GM12878 (cell line): Measurements from ENCODE around the gene DNAAF1. TPM values are rescaled to one million over a fixed set of nuclear protein-coding genes. Genes with fewer than 3 reads are reported as not detected.

Experiments
- ATAC-seq: fragments of 200-7000 bp; cut with Tn5 transposase; 3 replicates; pipeline ENCODE4 v1.9.1; 2020; ENCODE audit warnings: mild to moderate bottlenecking, moderate library complexity
- BruUV-seq: library from RNA; stranded (reverse); fragments of 400-500 nt; replicated peaks from 2 replicates; lab custom pipeline; 2021; lab: Mats Ljungman, UMichigan
- CTCF ChIA-PET: fragments of 300-600 bp; sonication (Branson Sonifier 250); formaldehyde crosslinking; extraction: SDS; loops from one replicate; lab custom pipeline; 2021; ENCODE audit warnings: inconsistent platforms; lab: Yijun Ruan, JAX
- POLR2A ChIA-PET: fragments of 350-600 bp; formaldehyde crosslinking; extraction: SDS; loops from one replicate; lab custom pipeline; 2021; ENCODE audit warnings: inconsistent platforms; lab: Charles Lee
- RAD21 ChIA-PET: fragments of 300-600 bp; sonication (Branson Sonifier 250); formaldehyde crosslinking; loops from one replicate; lab custom pipeline; 2023; ENCODE audit warnings: antibody characterized with exemption; ENCODE audit not compliant: unreplicated experiment; lab: Charles Lee
- SMC1A ChIA-PET: fragments of 300-600 bp; sonication (Branson Sonifier 250); formaldehyde crosslinking; loops from one replicate; lab custom pipeline; 2023; ENCODE audit not compliant: unreplicated experiment, uncharacterized antibody; lab: Charles Lee
- DNase-seq: peaks from one replicate; pipeline ENCODE4 v3.0.0-alpha.2; 2011; ENCODE audit warnings: low read depth, low spot score
- FAIRE-seq: peaks from 3 replicates; lab custom pipeline; 2011; peaks lifted over from hg19 to GRCh38; lab: Jason Lieb, UNC
- H2AFZ ChIP-seq: 2 replicates; pipeline ENCODE4 v1.6.0; 2011; ENCODE audit warnings: low read depth, low read length, control low read depth; ENCODE audit not compliant: control insufficient read depth
- H3K27ac ChIP-seq: 2 replicates; pipeline ENCODE4 v1.5.1; 2011; ENCODE audit warnings: control low read depth; ENCODE audit not compliant: control insufficient read depth, insufficient read depth
- H3K27me3 ChIP-seq, 2 experiments: replicated peaks in 1 of 2; 2 replicates each; pipeline versions ENCODE4 v1.6.0 to v1.6.1; 2011; ENCODE audit warnings: low read length in 1 of 2; ENCODE audit not compliant: control insufficient read depth in 2 of 2, insufficient read depth in 2 of 2
- H3K36me3 ChIP-seq, 2 experiments: 2 replicates each; pipeline ENCODE4 v1.5.1; 2011; ENCODE audit warnings: low read length in 1 of 2; ENCODE audit not compliant: control insufficient read depth in 2 of 2, insufficient read depth in 2 of 2
- H3K4me1 ChIP-seq: 2 replicates; pipeline ENCODE4 v1.6.1; 2011; ENCODE audit warnings: mild to moderate bottlenecking, low read length, moderate library complexity, mixed read lengths; ENCODE audit not compliant: control insufficient read depth, insufficient read depth
- H3K4me2 ChIP-seq: 2 replicates; pipeline ENCODE4 v1.6.0; 2011; ENCODE audit warnings: control low read depth; ENCODE audit not compliant: control insufficient read depth, insufficient read depth
- H3K4me3 ChIP-seq: fragments of 200-600 bp; sonication (generic); 2 replicates; pipeline ENCODE4 v1.5.1; 2016
- H3K79me2 ChIP-seq: 2 replicates; pipeline ENCODE4 v1.6.0; 2011; ENCODE audit warnings: low read length; ENCODE audit not compliant: control insufficient read depth, insufficient read depth
- H3K9ac ChIP-seq: 2 replicates; pipeline ENCODE4 v1.8.0; 2011; ENCODE audit warnings: low read length, control low read depth, mixed read lengths; ENCODE audit not compliant: control insufficient read depth, insufficient read depth
- H3K9me3 ChIP-seq: replicated peaks from 3 replicates; pipeline ENCODE4 v1.5.1; 2011; ENCODE audit warnings: mild to moderate bottlenecking, low read length; ENCODE audit not compliant: control insufficient read depth, insufficient read depth
- H4K20me1 ChIP-seq: 2 replicates; pipeline ENCODE4 v1.6.0; 2011; ENCODE audit not compliant: control insufficient read depth, insufficient read depth
- BCL11A ChIP-seq: IDR thresholded peaks from 2 replicates; pipeline ENCODE4 v1.6.1; 2011; ENCODE audit warnings: low read depth, low read length
- BHLHE40 ChIP-seq, 2 experiments: fragments of 450-650 bp in 1 of 2; IDR thresholded peaks; 2 replicates each; pipeline ENCODE4 v1.6.1; 2011 to 2017; ENCODE audit warnings: low read depth in 2 of 2, borderline replicate concordance in 1 of 2, improper control_type of control experiment in 1 of 2, low read length in 1 of 2, mild to moderate bottlenecking in 1 of 2
- EP300 ChIP-seq, 2 experiments: fragments of 150-350 bp in 1 of 2; IDR thresholded peaks; 2 replicates each; pipeline ENCODE4 v1.6.1; 2011 to 2012; ENCODE audit warnings: low read depth in 2 of 2, low read length in 2 of 2, borderline replicate concordance in 1 of 2, improper control_type of control experiment in 1 of 2, inconsistent platforms in 1 of 2; ENCODE audit not compliant: control insufficient read depth in 1 of 2
- ETV6 ChIP-seq, 2 experiments: fragments of 450-650 bp in 1 of 2; IDR thresholded peaks in 1 of 2; conservative IDR thresholded peaks in 1 of 2; 2 replicates each; pipeline ENCODE4 v1.6.1; 2014; ENCODE audit warnings: antibody characterized with exemption in 1 of 2, borderline replicate concordance in 1 of 2, low read depth in 1 of 2, mild to moderate bottlenecking in 1 of 2, moderate library complexity in 1 of 2
- JUND ChIP-seq: IDR thresholded peaks from 2 replicates; pipeline ENCODE4 v1.6.1; 2012; ENCODE audit warnings: low read depth, mild to moderate bottlenecking, low read length, improper control_type of control experiment, moderate library complexity
- MXI1 ChIP-seq: fragments of 150-350 bp; IDR thresholded peaks from 2 replicates; pipeline ENCODE4 v1.6.1; 2011; ENCODE audit warnings: low read depth, mild to moderate bottlenecking, inconsistent platforms, low read length, improper control_type of control experiment
- NRF1 ChIP-seq: conservative IDR thresholded peaks from 2 replicates; pipeline ENCODE4 v1.6.1; 2011; ENCODE audit warnings: mild to moderate bottlenecking, low read depth, low read length, improper control_type of control experiment
- POLR2A ChIP-seq: IDR thresholded peaks from 2 replicates; pipeline ENCODE4 v1.6.1; 2011; ENCODE audit warnings: low read depth, mild to moderate bottlenecking, low read length
- RBBP5 ChIP-seq: fragments of 200-600 bp; sonication (generic); conservative IDR thresholded peaks from 2 replicates; pipeline ENCODE4 v1.6.1; 2016
- SRF ChIP-seq, 2 experiments: IDR thresholded peaks; 2 replicates each; pipeline ENCODE4 v1.6.1; 2011; ENCODE audit warnings: low read depth in 2 of 2, low read length in 2 of 2, mild to moderate bottlenecking in 1 of 2, moderate library complexity in 1 of 2
- TCF12 ChIP-seq: IDR thresholded peaks from 2 replicates; pipeline ENCODE4 v1.6.1; 2011; ENCODE audit warnings: low read depth, mild to moderate bottlenecking, low read length
- TCF3 ChIP-seq: IDR thresholded peaks from 2 replicates; pipeline ENCODE4 v1.6.1; 2012; ENCODE audit warnings: low read depth, mild to moderate bottlenecking, low read length, borderline replicate concordance; ENCODE audit not compliant: insufficient read depth
- YY1 ChIP-seq: IDR thresholded peaks from 2 replicates; pipeline ENCODE4 v1.6.1; 2011; ENCODE audit warnings: low read depth, mild to moderate bottlenecking, low read length
- ZNF217 ChIP-seq: fragments of 450-650 bp; IDR thresholded peaks from 2 replicates; pipeline ENCODE4 v1.6.1; 2017; ENCODE audit warnings: antibody characterized with exemption, mild to moderate bottlenecking
- WGBS: methylation state at CpG from one replicate; pipeline ENCODE4 v1.1.6; 2016; ENCODE audit warnings: low lambda C conversion rate; ENCODE audit not compliant: insufficient replicate concordance, insufficient coverage; ENCODE audit errors: missing lambda C conversion rate; 5-methylcytosine and 5-hydroxymethylcytosine counted together
- in situ Hi-C: fragments of 300-500 bp; cut with MboI; formaldehyde crosslinking; loops from 9 replicates; pipeline ENCODE4 v1.14.3; 2018; ENCODE audit warnings: mixed read lengths
- intact Hi-C: fragments of 100-400 bp; cut with micrococcal nuclease; formaldehyde crosslinking; loops from one replicate; pipeline ENCODE4 v1.14.2; 2022; ENCODE audit not compliant: unreplicated experiment
- polyA plus RNA-seq, 11 experiments: library from polyadenylated mRNA; depleted of rRNA in 4 of 11; unstranded in 6 of 11; stranded (reverse) in 5 of 11; fragments of >200 nt; fragmentation: Nextera tagmentation in 4 of 11; fragmentation: Illumina TruSeq in 1 of 11; extraction: Ambion mirVana in 4 of 11; extraction: Trizol in 1 of 11; gene quantifications; 1 replicate in 1 of 11; 2 replicates in 10 of 11; pipeline versions ENCODE4 v1.2.1 to v1.2.3, GENCODE V29; 2011 to 2016; ENCODE audit warnings: inconsistent platforms in 2 of 11, missing spikeins in 2 of 11, low read depth in 1 of 11
- total RNA-seq, 4 experiments: library from RNA; depleted of rRNA in 3 of 4; stranded (reverse); fragments of >200 nt in 3 of 4; fragmentation: Illumina TruSeq in 1 of 4; extraction: Trizol in 1 of 4; gene quantifications; 2 replicates each; pipeline versions ENCODE4 v1.2.1 to v1.2.3, GENCODE V29; 2013 to 2021
- TF ChIP-seq, protein P1 (sequence below): fragments of 450-650 bp; IDR thresholded peaks from 2 replicates; pipeline ENCODE4 v1.6.1; 2017; ENCODE audit warnings: mild to moderate bottlenecking, moderate library complexity
- TF ChIP-seq, protein P2 (sequence below): IDR thresholded peaks from 2 replicates; pipeline ENCODE4 v1.6.1; 2011; ENCODE audit warnings: mild to moderate bottlenecking, low read depth, low read length, moderate library complexity; ENCODE audit not compliant: insufficient replicate concordance

Gene DNAAF1
- total and polyA plus RNA-seq, 10 of the 15 experiments (the other 5 are each of a cell fraction or from before 2014, with no cell fraction given) = 0.02 to 0.76 (median 0.08) TPM; not detected in 6

DNA sequence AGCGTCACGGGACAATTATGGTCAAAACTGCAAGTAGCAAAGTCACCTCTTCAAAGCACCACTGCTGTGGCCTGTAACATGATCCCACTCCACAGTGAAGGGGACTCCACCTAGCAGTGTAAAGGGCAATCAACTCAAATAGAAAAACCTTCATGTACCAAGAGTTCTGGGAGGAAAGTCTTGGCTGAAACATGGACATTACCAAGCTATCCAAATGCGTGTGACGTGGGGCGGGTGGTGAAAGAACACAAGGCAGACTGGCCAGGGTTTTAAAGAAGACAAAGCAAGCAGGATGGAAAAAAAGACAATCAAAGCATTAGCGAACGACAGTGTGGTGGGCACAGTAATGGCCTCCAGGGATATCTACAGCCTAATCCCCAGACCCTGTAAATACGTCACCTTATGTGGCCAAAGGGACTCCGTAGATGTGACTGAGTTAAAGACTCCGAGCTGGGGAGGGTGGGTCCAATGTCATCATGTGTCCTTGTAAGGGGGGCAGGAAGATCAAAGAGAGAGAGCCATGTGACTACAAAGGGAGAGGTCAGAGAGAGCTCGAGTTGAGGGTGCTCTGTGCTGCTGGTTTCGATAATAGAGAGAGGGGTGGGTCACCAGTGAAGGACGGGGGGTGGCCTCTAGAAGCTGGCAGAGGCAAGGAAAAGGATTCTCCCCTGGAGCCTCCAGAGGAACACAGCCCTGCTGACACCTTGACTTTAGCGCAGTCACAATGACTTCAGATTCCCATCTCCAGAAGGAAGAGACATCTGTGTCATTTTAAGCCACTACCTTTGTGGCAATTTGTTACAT lies 6.1 kb upstream of the DNAAF1 start (continued):
- no peak for TF ChIP-seq ETV6 (conservative IDR thresholded peaks at IDR 0.05 in 1 of 2, IDR thresholded peaks at IDR 0.05 in 1 of 2; ENCODE audit: borderline replicate concordance in 1 of 2, low read depth in 1 of 2)
- peak; percentile 89 to 91 for TF ChIP-seq BHLHE40 (IDR thresholded peaks at IDR 0.05; ENCODE audit: borderline replicate concordance in 1 of 2, low read depth in 2 of 2, low read length in 1 of 2)
- TF ChIP-seq JUND = no peak

- ATAC-seq = no peak
- H3K4me2 ChIP-seq = 0 out of 2 replicates have a peak overlapping the region, but pooled peaks have one; percentile 9
- CTCF ChIA-PET = interaction anchor here (1.0 to 1.5 kb wide), 3 partner anchors 17 to 54 kb away, joined by 3 to 7 read pairs (median 7); no protein-coding TSS in a partner anchor
- 48% methylated on average over 6 of the region's 6 CpGs for WGBS
- no peak for FAIRE-seq
- H3K79me2 ChIP-seq = peaks cover 1% of the 10 kb centered on the region
- H4K20me1 ChIP-seq = no peaks in the 10 kb centered on the region
- H2AFZ ChIP-seq = no peak overlapping the region
- H3K36me3 ChIP-seq = no peaks in the 10 kb centered on the region
- H3K27ac ChIP-seq = no peak overlapping the region
- H3K9me3 ChIP-seq = no peaks in the 10 kb centered on the region
- H3K27me3 ChIP-seq = no peaks in the 10 kb centered on the region
- H3K9ac ChIP-seq = no peak overlapping the region
- H3K4me3 ChIP-seq = no peak overlapping the region
- in situ Hi-C loops (loop anchor here (5.0 kb wide), 1 partner anchor 52 kb away; no protein-coding TSS in a partner anchor), intact Hi-C loops (no loop called here)
- DNase-seq = no peak
- SMC1A ChIA-PET = interaction anchor here (1.0 to 1.1 kb wide), 2 partner anchors 8 to 52 kb away, joined by 3 read pairs; no protein-coding TSS in a partner anchor
- H3K4me1 ChIP-seq = peaks cover 11% of the 10 kb centered on the region
- RAD21 ChIA-PET = no interaction called here
- no TSS peak for BruUV-seq
- POLR2A ChIA-PET = no interaction called here
- TF ChIP-seq MXI1 (no peak), TCF12 (no peak), POLR2A (no peak), YY1 (no peak), RBBP5 (no peak), BCL11A (no peak), ZNF217 (no peak), EP300 (IDR thresholded peaks at IDR 0.05; ENCODE audit: borderline replicate concordance in 1 of 2, control insufficient read depth in 1 of 2, low read depth in 2 of 2, low read length in 2 of 2) (no peak), SRF (IDR thresholded peaks at IDR 0.05; ENCODE audit: low read depth in 2 of 2, low read length in 2 of 2) (no peak), TCF3 (no peak), NRF1 (no peak)
- TF ChIP-seq, protein P1, sequence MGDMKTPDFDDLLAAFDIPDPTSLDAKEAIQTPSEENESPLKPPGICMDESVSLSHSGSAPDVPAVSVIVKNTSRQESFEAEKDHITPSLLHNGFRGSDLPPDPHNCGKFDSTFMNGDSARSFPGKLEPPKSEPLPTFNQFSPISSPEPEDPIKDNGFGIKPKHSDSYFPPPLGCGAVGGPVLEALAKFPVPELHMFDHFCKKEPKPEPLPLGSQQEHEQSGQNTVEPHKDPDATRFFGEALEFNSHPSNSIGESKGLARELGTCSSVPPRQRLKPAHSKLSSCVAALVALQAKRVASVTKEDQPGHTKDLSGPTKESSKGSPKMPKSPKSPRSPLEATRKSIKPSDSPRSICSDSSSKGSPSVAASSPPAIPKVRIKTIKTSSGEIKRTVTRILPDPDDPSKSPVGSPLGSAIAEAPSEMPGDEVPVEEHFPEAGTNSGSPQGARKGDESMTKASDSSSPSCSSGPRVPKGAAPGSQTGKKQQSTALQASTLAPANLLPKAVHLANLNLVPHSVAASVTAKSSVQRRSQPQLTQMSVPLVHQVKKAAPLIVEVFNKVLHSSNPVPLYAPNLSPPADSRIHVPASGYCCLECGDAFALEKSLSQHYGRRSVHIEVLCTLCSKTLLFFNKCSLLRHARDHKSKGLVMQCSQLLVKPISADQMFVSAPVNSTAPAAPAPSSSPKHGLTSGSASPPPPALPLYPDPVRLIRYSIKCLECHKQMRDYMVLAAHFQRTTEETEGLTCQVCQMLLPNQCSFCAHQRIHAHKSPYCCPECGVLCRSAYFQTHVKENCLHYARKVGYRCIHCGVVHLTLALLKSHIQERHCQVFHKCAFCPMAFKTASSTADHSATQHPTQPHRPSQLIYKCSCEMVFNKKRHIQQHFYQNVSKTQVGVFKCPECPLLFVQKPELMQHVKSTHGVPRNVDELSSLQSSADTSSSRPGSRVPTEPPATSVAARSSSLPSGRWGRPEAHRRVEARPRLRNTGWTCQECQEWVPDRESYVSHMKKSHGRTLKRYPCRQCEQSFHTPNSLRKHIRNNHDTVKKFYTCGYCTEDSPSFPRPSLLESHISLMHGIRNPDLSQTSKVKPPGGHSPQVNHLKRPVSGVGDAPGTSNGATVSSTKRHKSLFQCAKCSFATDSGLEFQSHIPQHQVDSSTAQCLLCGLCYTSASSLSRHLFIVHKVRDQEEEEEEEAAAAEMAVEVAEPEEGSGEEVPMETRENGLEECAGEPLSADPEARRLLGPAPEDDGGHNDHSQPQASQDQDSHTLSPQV = no peak
- TF ChIP-seq, protein P2, sequence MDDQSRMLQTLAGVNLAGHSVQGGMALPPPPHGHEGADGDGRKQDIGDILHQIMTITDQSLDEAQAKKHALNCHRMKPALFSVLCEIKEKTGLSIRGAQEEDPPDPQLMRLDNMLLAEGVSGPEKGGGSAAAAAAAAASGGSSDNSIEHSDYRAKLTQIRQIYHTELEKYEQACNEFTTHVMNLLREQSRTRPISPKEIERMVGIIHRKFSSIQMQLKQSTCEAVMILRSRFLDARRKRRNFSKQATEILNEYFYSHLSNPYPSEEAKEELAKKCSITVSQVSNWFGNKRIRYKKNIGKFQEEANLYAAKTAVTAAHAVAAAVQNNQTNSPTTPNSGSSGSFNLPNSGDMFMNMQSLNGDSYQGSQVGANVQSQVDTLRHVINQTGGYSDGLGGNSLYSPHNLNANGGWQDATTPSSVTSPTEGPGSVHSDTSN = no peak
Measured at GRCh38 chr16:84139628-84140258, 5.4 kb upstream of the DNAAF1 start.
